GM08714 (cell line): ENCODE measurements around the gene RAG2.

Experiments used
- H3K4me3 ChIP-seq: fragments of 200-500 bp; sonication (Bioruptor generic); 2 replicates; pipeline ENCODE4 v1.5.1; 2014; ENCODE audit warnings: mild to moderate bottlenecking, low read length, inconsistent platforms
- ZNF274 ChIP-seq: IDR thresholded peaks from 2 replicates; pipeline ENCODE4 v1.6.1; 2012; ENCODE audit warnings: mild to moderate bottlenecking, low read depth, low read length

The RAG2 gene

GRCh38 chr11:36609383-36609782 is 11.3 kb upstream of the RAG2 start:
- no peak for TF ChIP-seq ZNF274
- no peak overlapping the region for H3K4me3 ChIP-seq

- no peak overlapping the region for H3K4me3 ChIP-seq
- no peak for TF ChIP-seq ZNF274
These were observed 10.6 kb upstream of the RAG2 start for GRCh38 chr11:36608491-36609199.

- no peak overlapping the region for H3K4me3 ChIP-seq
- no peak for TF ChIP-seq ZNF274
These were observed 7.5 kb upstream of the RAG2 start for GRCh38 chr11:36605221-36606216.

GRCh38 chr11:36602135-36602534 is 4.1 kb upstream of the RAG2 start:
- H3K4me3 ChIP-seq = no peak overlapping the region
- TF ChIP-seq ZNF274 = no peak

- no peak for TF ChIP-seq ZNF274
- H3K4me3 ChIP-seq = no peak overlapping the region
These were observed 3.1 kb upstream of the RAG2 start for GRCh38 chr11:36601155-36601554.

GRCh38 chr11:36600180-36600579 is 2.1 kb upstream of the RAG2 start:
- no peak for TF ChIP-seq ZNF274
- no peak overlapping the region for H3K4me3 ChIP-seq

GRCh38 chr11:36596880-36597279 is 1.2 kb downstream of the RAG2 start:
- no peak overlapping the region for H3K4me3 ChIP-seq
- no peak for TF ChIP-seq ZNF274

- no peak for TF ChIP-seq ZNF274
- H3K4me3 ChIP-seq = peak within 1 kb of the TSS; percentile 64
These were observed 3.6 kb downstream of the RAG2 start, which contains the start of gene IFTAP for GRCh38 chr11:36594316-36594989. Gene IFTAP, plus strand, starts transcription at chr11:36594502. Its CDS starts 15,602 bp downstream, at chr11:36610104.

- no peak overlapping the region for H3K4me3 ChIP-seq
- no peak for TF ChIP-seq ZNF274
These were observed 6.6 kb downstream of the RAG2 start for GRCh38 chr11:36591433-36591832.

- H3K4me3 ChIP-seq = no peak overlapping the region
- no peak for TF ChIP-seq ZNF274
These were observed 7.5 kb downstream of the RAG2 start for GRCh38 chr11:36590513-36590912.

- TF ChIP-seq ZNF274 = no peak
- no peak overlapping the region for H3K4me3 ChIP-seq
These were observed 9.9 kb downstream of the RAG2 start for GRCh38 chr11:36588099-36588498.

GRCh38 chr11:36586543-36586942 is 11.5 kb downstream of the RAG2 start:
- no peak for TF ChIP-seq ZNF274
- H3K4me3 ChIP-seq = no peak overlapping the region

- TF ChIP-seq ZNF274 = no peak
- H3K4me3 ChIP-seq = no peak overlapping the region
These were observed 14.4 kb downstream of the RAG2 start for GRCh38 chr11:36583667-36584066.

GRCh38 chr11:36581536-36581935 is 16.5 kb downstream of the RAG2 start:
- TF ChIP-seq ZNF274 = no peak
- H3K4me3 ChIP-seq = no peak overlapping the region

- TF ChIP-seq ZNF274 = no peak
- no peak overlapping the region for H3K4me3 ChIP-seq
These were observed 19.6 kb downstream of the RAG2 start for GRCh38 chr11:36578458-36578857.
